ENCODE data around the gene PIGH. TPM values are rescaled to one million over a fixed set of nuclear protein-coding genes. Genes with fewer than 3 reads are reported as not detected.
"Not testable (repeated sequence)": the region's sequence is repeated elsewhere in the genome, so short reads cannot be mapped to it uniquely, and the experiment has no call there.

Gene PIGH
- total and polyA plus RNA-seq, 10 of the 15 experiments (the other 5 are each of a cell fraction or from before 2014, with no cell fraction given) = 15.5 to 46.6 (median 22.3) TPM

DNA sequence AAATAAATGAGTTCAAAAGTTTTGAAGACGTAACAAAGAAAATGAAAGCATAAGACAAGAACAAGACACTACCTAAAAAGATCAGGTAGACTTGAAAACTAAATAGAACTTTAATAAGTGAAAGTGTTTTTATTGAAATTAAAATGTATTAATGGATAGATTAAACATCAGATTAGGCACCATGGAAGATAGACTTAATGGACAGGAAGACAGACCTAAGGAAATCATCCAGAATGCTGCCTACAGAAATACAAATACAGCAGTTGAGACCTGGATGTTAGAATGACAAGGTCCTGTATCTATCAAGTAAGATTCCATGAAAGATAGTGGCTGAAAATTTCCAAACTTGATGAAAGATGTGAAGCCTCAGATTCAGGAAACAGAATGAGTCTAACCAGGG is 55.5 kb downstream of the PIGH start:
- SMC1A ChIA-PET (ENCODE audit: uncharacterized antibody, unreplicated experiment) = interaction anchor here (0.9 to 1.0 kb wide), 2 partner anchors 12 to 117 kb away, joined by 3 to 4 read pairs; no protein-coding TSS in a partner anchor
- intact Hi-C loops (cut with micrococcal nuclease; ENCODE audit: unreplicated experiment) = no loop called here
- CTCF ChIA-PET = interaction anchor here (0.6 to 1.2 kb wide), 3 partner anchors 27 to 121 kb away, joined by 3 to 4 read pairs (median 3); no protein-coding TSS in a partner anchor

GRCh38 chr14:67542620-67543019 is 57.4 kb downstream of the PIGH start:
- H3K79me2 ChIP-seq (ENCODE audit: control insufficient read depth, insufficient read depth, low read length); H3K27ac ChIP-seq (ENCODE audit: control insufficient read depth, insufficient read depth); DNase-seq (ENCODE audit: low read depth, low spot score); ATAC-seq; POLR2A ChIA-PET; H3K27me3 ChIP-seq (replicated peaks in 1 of 2; ENCODE audit: control insufficient read depth in 2 of 2, insufficient read depth in 2 of 2, low read length in 1 of 2); H3K4me1 ChIP-seq (ENCODE audit: control insufficient read depth, insufficient read depth, low read length); H3K4me2 ChIP-seq (ENCODE audit: control insufficient read depth, insufficient read depth); H4K20me1 ChIP-seq (ENCODE audit: control insufficient read depth, insufficient read depth); intact Hi-C loops (cut with micrococcal nuclease; ENCODE audit: unreplicated experiment); BruUV-seq (replicated peaks); H3K4me3 ChIP-seq; H3K36me3 ChIP-seq (ENCODE audit: control insufficient read depth in 2 of 2, insufficient read depth in 2 of 2, low read length in 1 of 2); in situ Hi-C loops (cut with MboI); H2AFZ ChIP-seq (ENCODE audit: control insufficient read depth, low read depth, low read length); H3K9me3 ChIP-seq (replicated peaks; ENCODE audit: control insufficient read depth, insufficient read depth, low read length); FAIRE-seq; H3K9ac ChIP-seq (ENCODE audit: control insufficient read depth, insufficient read depth, low read length): not testable (repeated sequence)
- ChIA-PET SMC1A (ENCODE audit: uncharacterized antibody, unreplicated experiment) (interaction anchor here (1.2 to 2.2 kb wide), 4 partner anchors 16 to 57 kb away, joined by 3 to 9 read pairs (median 6); partner anchors contain the start of gene PIGH), RAD21 (ENCODE audit: unreplicated experiment) (interaction anchor here (0.6 to 1.1 kb wide), 4 partner anchors 19 to 1183 kb away, joined by 3 to 5 read pairs (median 4); no protein-coding TSS in a partner anchor), CTCF (interaction anchor here (1.0 to 3.0 kb wide), 6 partner anchors 14 to 122 kb away, joined by 3 to 12 read pairs (median 4); no protein-coding TSS in a partner anchor)
- WGBS (ENCODE audit: insufficient coverage, insufficient replicate concordance, low lambda C conversion rate, missing lambda C conversion rate) = 90% methylated on average over 13 of the region's 13 CpGs

More for the DNA sequence above, 55.5 kb downstream of the PIGH start:
- Histone ChIP-seq H3K4me1 (ENCODE audit: control insufficient read depth, insufficient read depth, low read length) (peaks cover 7% of the 10 kb centered on the region; the same call in 1 of the 2 replicates), H3K79me2 (ENCODE audit: control insufficient read depth, insufficient read depth, low read length) (no peaks in the 10 kb centered on the region), H4K20me1 (ENCODE audit: control insufficient read depth, insufficient read depth) (no peaks in the 10 kb centered on the region), H3K27me3 (replicated peaks in 1 of 2; ENCODE audit: control insufficient read depth in 2 of 2, insufficient read depth in 2 of 2, low read length in 1 of 2) (peaks cover 1 to 2% of the 10 kb centered on the region in 2 experiments), H3K27ac (ENCODE audit: control insufficient read depth, insufficient read depth) (no peak overlapping the region), H3K4me2 (ENCODE audit: control insufficient read depth, insufficient read depth) (no peak overlapping the region), H3K4me3 (no peak overlapping the region), H3K9me3 (replicated peaks; ENCODE audit: control insufficient read depth, insufficient read depth, low read length) (peaks cover 2% of the 10 kb centered on the region; the same call in 2 of the 3 replicates), H2AFZ (ENCODE audit: control insufficient read depth, low read depth, low read length) (no peak overlapping the region), H3K36me3 (ENCODE audit: control insufficient read depth in 2 of 2, insufficient read depth in 2 of 2, low read length in 1 of 2) (no peaks in the 10 kb centered on the region), H3K9ac (ENCODE audit: control insufficient read depth, insufficient read depth, low read length) (no peak overlapping the region)
- ChIA-PET POLR2A (no interaction called here), RAD21 (ENCODE audit: unreplicated experiment) (no interaction called here)
- DNase-seq (ENCODE audit: low read depth, low spot score) (no peak), ATAC-seq (no peak), FAIRE-seq (no peak)
- TF ChIP-seq CHD1 (IDR thresholded peaks at IDR 0.05; ENCODE audit: low read depth, low read length) (no peak), FOS (IDR thresholded peaks at IDR 0.05; ENCODE audit: borderline replicate concordance, extremely low read depth, insufficient read length) (no peak), ZSCAN29 (IDR thresholded peaks at IDR 0.05) (no peak), WRNIP1 (IDR thresholded peaks at IDR 0.05; ENCODE audit: borderline replicate concordance, low read depth, low read length) (no peak), MTA3 (IDR thresholded peaks at IDR 0.05; ENCODE audit: borderline replicate concordance, low read length) (no peak), GATAD2B (conservative IDR thresholded peaks at IDR 0.05; ENCODE audit: low read depth) (no peak), ZBTB11 (CRISPR knock-in tag; IDR thresholded peaks at IDR 0.05) (no peak), ZNF207 (IDR thresholded peaks at IDR 0.05; ENCODE audit: borderline replicate concordance) (no peak), BCL11A (IDR thresholded peaks at IDR 0.05; ENCODE audit: low read depth, low read length) (no peak), MAX (IDR thresholded peaks at IDR 0.05; ENCODE audit: low read depth, low read length) (no peak), GABPA (IDR thresholded peaks at IDR 0.05; ENCODE audit: low read depth) (no peak)
- no TSS peak for BruUV-seq (replicated peaks)
- in situ Hi-C loops (cut with MboI) = no loop called here
- 95% methylated on average over 1 of the region's 1 CpG for WGBS (ENCODE audit: insufficient coverage, insufficient replicate concordance, low lambda C conversion rate, missing lambda C conversion rate)
